ENCODE results near the gene PLXNA4. TPM values are rescaled to one million over a fixed set of nuclear protein-coding genes. Genes with fewer than 3 reads are reported as not detected.
A peak's percentile ranks its signal among the peaks of the same experiment; 100 is the strongest.

PLXNA4 gene
- total RNA-seq, 4 donors from 2014 or later, result 4.8 to 19.7 (median 10.7) TPM

GRCh38 chr7:132465516-132465915 lies 110.8 kb downstream of the PLXNA4 start:
- no peak for ATAC-seq

GRCh38 chr7:132464740-132465139 lies 111.5 kb downstream of the PLXNA4 start:
- Histone ChIP-seq H3K9me3 (no peaks in the 10 kb centered on the region), H3K36me3 (no peaks in the 10 kb centered on the region), H3K27me3 (no peaks in the 10 kb centered on the region), H3K4me1 (peaks cover 6 to 27% (median 8%) of the 10 kb centered on the region in 3 donors), H3K4me3 (no peak overlapping the region), H3K27ac (peak overlapping the region in 2 of 4 donors; percentile 64 to 65)
- TF ChIP-seq POLR2A (IDR thresholded peaks at IDR 0.05), result no peak
- TF ChIP-seq CTCF (IDR thresholded peaks at IDR 0.05), result no peak
- TF ChIP-seq POLR2AphosphoS5 (IDR thresholded peaks at IDR 0.05), result peak; percentile 11
- TF ChIP-seq EP300 (IDR thresholded peaks at IDR 0.05), result no peak
- ATAC-seq, result peak; percentile 53
- WGBS, 2 donors (ENCODE audit: low coverage in 1 of 2), result 65 to 90% methylated on average over 2 to 3 of the region's 4 CpGs

More at GRCh38 chr7:132465516-132465915, 110.8 kb downstream of the PLXNA4 start:
- Histone ChIP-seq H3K9me3 (no peaks in the 10 kb centered on the region), H3K4me1 (peaks cover 6 to 23% (median 8%) of the 10 kb centered on the region in 3 donors), H3K27me3 (no peaks in the 10 kb centered on the region), H3K27ac (no peak overlapping the region), H3K36me3 (no peaks in the 10 kb centered on the region), H3K4me3 (no peak overlapping the region)
- WGBS, 2 donors (ENCODE audit: low coverage in 1 of 2), result 73 to 100% methylated on average over 1 to 3 of the region's 4 CpGs
- TF ChIP-seq EP300 (IDR thresholded peaks at IDR 0.05), result no peak
- TF ChIP-seq POLR2AphosphoS5 (IDR thresholded peaks at IDR 0.05), result no peak
- TF ChIP-seq CTCF (IDR thresholded peaks at IDR 0.05), result no peak

GRCh38 chr7:132463922-132464321 lies 112.3 kb downstream of the PLXNA4 start:
- TF ChIP-seq EP300 (IDR thresholded peaks at IDR 0.05), result no peak
- no peak for TF ChIP-seq CTCF (IDR thresholded peaks at IDR 0.05)
- TF ChIP-seq POLR2AphosphoS5 (IDR thresholded peaks at IDR 0.05), result peak; percentile 15
- TF ChIP-seq POLR2A (IDR thresholded peaks at IDR 0.05), result no peak
- Histone ChIP-seq H3K36me3 (no peaks in the 10 kb centered on the region), H3K27ac (peak overlapping the region in 3 of 4 donors; percentile 64 to 66 (median 65)), H3K9me3 (no peaks in the 10 kb centered on the region), H3K4me3 (no peak overlapping the region), H3K4me1 (peaks cover 6 to 27% (median 8%) of the 10 kb centered on the region in 3 donors), H3K27me3 (no peaks in the 10 kb centered on the region)
- no peak for ATAC-seq
- WGBS, 2 donors (ENCODE audit: low coverage in 1 of 2), result 11 to 29% methylated on average over 2 of the region's 2 CpGs

- Histone ChIP-seq H3K36me3 (no peaks in the 10 kb centered on the region), H3K4me1 (peaks cover 6 to 27% (median 8%) of the 10 kb centered on the region in 3 donors), H3K9me3 (no peaks in the 10 kb centered on the region), H3K4me3 (no peak overlapping the region), H3K27ac (no peak overlapping the region), H3K27me3 (no peaks in the 10 kb centered on the region)
- ATAC-seq, result no peak
- TF ChIP-seq POLR2A (IDR thresholded peaks at IDR 0.05), result no peak
- no peak for TF ChIP-seq POLR2AphosphoS5 (IDR thresholded peaks at IDR 0.05)
- TF ChIP-seq EP300 (IDR thresholded peaks at IDR 0.05), result no peak
- TF ChIP-seq CTCF (IDR thresholded peaks at IDR 0.05), result no peak
- WGBS, 2 donors (ENCODE audit: low coverage in 1 of 2), result 94 to 100% methylated on average over 1 to 2 of the region's 2 CpGs
Observed at GRCh38 chr7:132462478-132462877, 113.8 kb downstream of the PLXNA4 start.

GRCh38 chr7:132461032-132461592 lies 115.2 kb downstream of the PLXNA4 start:
- H3K27me3 ChIP-seq, result no peaks in the 10 kb centered on the region
- H3K9me3 ChIP-seq, result no peaks in the 10 kb centered on the region
- peaks cover 6 to 27% (median 8%) of the 10 kb centered on the region in 3 donors for H3K4me1 ChIP-seq
- no peaks in the 10 kb centered on the region for H3K36me3 ChIP-seq
- H3K4me3 ChIP-seq, result no peak overlapping the region
- WGBS, 2 donors (ENCODE audit: low coverage in 1 of 2), result 61 to 92% methylated on average over 2 of the region's 2 CpGs
- ATAC-seq, result no peak
- TF ChIP-seq CTCF (IDR thresholded peaks at IDR 0.05) (no peak), EP300 (IDR thresholded peaks at IDR 0.05) (no peak), POLR2A (IDR thresholded peaks at IDR 0.05) (no peak), POLR2AphosphoS5 (IDR thresholded peaks at IDR 0.05) (no peak)
- no peak overlapping the region for H3K27ac ChIP-seq

Data from gastroesophageal sphincter (tissue), 4 donors.